Measurements from ENCODE around the gene KLK4.

Gene KLK4

DNA sequence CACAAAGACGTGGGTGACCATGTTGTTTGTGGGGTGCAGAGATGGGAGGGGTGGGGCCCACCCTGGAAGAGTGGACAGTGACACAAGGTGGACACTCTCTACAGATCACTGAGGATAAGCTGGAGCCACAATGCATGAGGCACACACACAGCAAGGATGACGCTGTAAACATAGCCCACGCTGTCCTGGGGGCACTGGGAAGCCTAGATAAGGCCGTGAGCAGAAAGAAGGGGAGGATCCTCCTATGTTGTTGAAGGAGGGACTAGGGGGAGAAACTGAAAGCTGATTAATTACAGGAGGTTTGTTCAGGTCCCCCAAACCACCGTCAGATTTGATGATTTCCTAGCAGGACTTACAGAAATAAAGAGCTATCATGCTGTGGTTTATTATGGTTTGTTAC lies 32.3 kb downstream of the KLK4 start:
- no peak for DNase-seq

- no peak for DNase-seq
Observed at GRCh38 chr19:50877338-50877737, 33.9 kb downstream of the KLK4 start.

- no peak for DNase-seq
Observed at GRCh38 chr19:50876456-50876855, 34.7 kb downstream of the KLK4 start.

GRCh38 chr19:50875795-50876422 lies 35.3 kb downstream of the KLK4 start:
- DNase-seq, result no peak

DNA sequence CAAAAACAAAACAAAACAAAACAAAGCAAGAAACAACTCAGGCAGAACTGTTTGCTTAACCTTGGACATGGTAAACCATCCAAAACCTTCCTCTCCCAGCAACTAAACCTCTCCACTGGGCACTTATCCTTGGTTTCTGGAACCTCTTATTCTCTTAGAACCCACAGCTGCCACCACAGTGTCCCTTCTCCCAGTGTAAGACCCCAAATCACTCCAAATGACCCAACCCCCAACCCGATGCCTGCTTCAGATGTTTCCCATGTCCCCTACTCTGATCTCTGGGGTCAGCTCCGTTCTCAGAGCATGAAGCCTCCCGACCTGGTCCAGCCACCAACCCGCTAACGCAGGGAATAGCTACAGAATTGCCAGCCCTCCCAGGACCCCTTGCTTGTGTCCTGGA lies 37.0 kb downstream of the KLK4 start:
- DNase-seq, result no peak

GRCh38 chr19:50873056-50873455 lies 38.1 kb downstream of the KLK4 start, which contains the start of gene KLK2:
KLK2 (plus strand) TSS chr19:50873439; CDS start chr19:50873474, 35 bp downstream.
- DNase-seq, result no peak

DNA sequence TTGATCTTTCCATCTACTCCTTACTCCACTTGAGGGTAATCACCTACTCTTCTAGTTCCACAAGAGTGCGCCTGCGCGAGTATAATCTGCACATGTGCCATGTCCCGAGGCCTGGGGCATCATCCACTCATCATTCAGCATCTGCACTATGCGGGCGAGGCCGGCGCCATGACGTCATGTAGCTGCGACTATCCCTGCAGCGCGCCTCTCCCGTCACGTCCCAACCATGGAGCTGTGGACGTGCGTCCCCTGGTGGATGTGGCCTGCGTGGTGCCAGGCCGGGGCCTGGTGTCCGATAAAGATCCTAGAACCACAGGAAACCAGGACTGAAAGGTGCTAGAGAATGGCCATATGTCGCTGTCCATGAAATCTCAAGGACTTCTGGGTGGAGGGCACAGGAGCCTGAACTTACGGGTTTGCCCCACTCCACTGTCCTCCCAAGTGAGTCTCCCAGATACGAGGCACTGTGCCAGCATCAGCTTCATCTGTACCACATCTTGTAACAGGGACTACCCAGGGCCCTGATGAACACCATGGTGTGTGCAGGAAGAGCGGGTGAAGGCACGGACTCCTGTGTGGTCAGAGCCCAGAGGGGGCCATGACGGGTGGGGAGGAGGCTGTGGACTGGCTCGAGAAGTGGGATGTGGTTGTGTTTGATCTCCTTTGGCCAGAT lies 40.6 kb downstream of the KLK4 start:
- no peak for DNase-seq

DNA sequence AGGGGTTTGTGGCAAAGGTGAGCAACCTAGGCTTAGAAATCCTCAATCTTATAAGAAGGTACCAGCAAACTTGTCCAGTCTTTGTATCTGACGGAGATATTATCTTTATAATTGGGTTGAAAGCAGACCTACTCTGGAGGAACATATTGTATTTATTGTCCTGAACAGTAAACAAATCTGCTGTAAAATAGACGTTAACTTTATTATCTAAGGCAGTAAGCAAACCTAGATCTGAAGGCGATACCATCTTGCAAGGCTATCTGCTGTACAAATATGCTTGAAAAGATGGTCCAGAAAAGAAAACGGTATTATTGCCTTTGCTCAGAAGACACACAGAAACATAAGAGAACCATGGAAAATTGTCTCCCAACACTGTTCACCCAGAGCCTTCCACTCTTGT lies 41.7 kb downstream of the KLK4 start:
- DNase-seq, result no peak

DNA sequence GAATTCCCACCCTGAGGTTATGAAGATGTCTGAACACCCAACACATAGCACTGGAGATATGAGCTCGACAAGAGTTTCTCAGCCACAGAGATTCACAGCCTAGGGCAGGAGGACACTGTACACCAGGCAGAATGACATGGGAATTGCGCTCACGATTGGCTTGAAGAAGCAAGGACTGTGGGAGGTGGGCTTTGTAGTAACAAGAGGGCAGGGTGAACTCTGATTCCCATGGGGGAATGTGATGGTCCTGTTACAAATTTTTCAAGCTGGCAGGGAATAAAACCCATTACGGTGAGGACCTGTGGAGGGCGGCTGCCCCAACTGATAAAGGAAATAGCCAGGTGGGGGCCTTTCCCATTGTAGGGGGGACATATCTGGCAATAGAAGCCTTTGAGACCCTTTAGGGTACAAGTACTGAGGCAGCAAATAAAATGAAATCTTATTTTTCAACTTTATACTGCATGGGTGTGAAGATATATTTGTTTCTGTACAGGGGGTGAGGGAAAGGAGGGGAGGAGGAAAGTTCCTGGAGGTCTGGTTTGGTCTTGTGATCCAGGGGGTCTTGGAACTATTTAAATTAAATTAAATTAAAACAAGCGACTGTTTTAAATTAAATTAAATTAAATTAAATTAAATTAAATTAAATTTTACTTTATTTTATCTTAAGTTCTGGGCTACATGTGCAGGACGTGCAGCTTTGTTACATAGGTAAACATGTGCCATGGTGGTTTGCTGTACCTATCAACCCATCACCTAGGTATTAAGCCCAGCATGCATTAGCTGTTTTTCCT lies 49.5 kb downstream of the KLK4 start:
- no peak for DNase-seq

DNA sequence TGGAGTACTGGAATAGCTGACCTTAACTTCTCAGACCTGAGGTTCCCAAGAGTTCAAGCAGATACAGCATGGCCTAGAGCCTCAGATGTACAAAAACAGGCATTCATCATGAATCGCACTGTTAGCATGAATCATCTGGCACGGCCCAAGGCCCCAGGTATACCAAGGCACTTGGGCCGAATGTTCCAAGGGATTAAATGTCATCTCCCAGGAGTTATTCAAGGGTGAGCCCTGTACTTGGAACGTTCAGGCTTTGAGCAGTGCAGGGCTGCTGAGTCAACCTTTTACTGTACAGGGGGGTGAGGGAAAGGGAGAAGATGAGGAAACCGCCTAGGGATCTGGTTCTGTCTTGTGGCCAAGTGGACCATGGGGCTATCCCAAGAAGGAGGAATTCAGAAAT lies 50.2 kb downstream of the KLK4 start:
- no peak for DNase-seq

GRCh38 chr19:50859849-50860248 lies 51.3 kb downstream of the KLK4 start:
- no peak for DNase-seq

- DNase-seq, result peak; percentile 77
Observed at GRCh38 chr19:50858886-50859285, 52.3 kb downstream of the KLK4 start.

DNA sequence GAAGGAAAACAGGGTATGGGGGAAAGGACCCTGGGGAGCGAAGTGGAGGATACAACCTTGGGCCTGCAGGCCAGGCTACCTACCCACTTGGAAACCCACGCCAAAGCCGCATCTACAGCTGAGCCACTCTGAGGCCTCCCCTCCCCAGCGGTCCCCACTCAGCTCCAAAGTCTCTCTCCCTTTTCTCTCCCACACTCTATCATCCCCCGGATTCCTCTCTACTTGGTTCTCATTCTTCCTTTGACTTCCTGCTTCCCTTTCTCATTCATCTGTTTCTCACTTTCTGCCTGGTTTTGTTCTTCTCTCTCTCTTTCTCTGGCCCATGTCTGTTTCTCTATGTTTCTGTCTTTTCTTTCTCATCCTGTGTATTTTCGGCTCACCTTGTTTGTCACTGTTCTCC lies 53.8 kb downstream of the KLK4 start:
- DNase-seq, result no peak
